Trophoblast cell (in vitro differentiated cells and primary cell): ENCODE measurements around the gene GABRA6.

Source experiments
- DNase-seq, 2 donors: peaks; one replicate each; pipeline ENCODE4 v3.0.0-alpha.2; 2016
- H2AFZ ChIP-seq: 2 replicates; pipeline ENCODE4 v1.6.1; 2013; ENCODE audit warnings: low read length, moderate library complexity, mild to moderate bottlenecking; ENCODE audit not compliant: insufficient read depth, poor library complexity
- H2AK5ac ChIP-seq: 2 replicates; pipeline ENCODE4 v1.6.1; 2013; ENCODE audit warnings: mild to moderate bottlenecking, low read length
- H2BK120ac ChIP-seq: 2 replicates; pipeline ENCODE4 v1.6.1; 2013; ENCODE audit warnings: low read length, mild to moderate bottlenecking, moderate library complexity; ENCODE audit not compliant: insufficient read depth, poor library complexity
- H2BK12ac ChIP-seq: 2 replicates; pipeline ENCODE4 v1.6.1; 2013; ENCODE audit warnings: mild to moderate bottlenecking, low read length, moderate library complexity
- H2BK5ac ChIP-seq: 2 replicates; pipeline ENCODE4 v1.6.1; 2013; ENCODE audit warnings: low read length, low read depth, moderate library complexity, mild to moderate bottlenecking; ENCODE audit not compliant: poor library complexity
- H3K14ac ChIP-seq: 2 replicates; pipeline ENCODE4 v1.6.1; 2013; ENCODE audit warnings: mild to moderate bottlenecking, low read length
- H3K18ac ChIP-seq: 2 replicates; pipeline ENCODE4 v1.6.1; 2013; ENCODE audit warnings: mild to moderate bottlenecking, low read length
- H3K23ac ChIP-seq: 2 replicates; pipeline ENCODE4 v1.6.1; 2013; ENCODE audit warnings: low read length
- H3K27ac ChIP-seq: 2 replicates; pipeline ENCODE4 v1.5.1; 2013; ENCODE audit warnings: low read depth, mild to moderate bottlenecking, inconsistent platforms, low read length, moderate library complexity
- H3K27me3 ChIP-seq: 2 replicates; pipeline ENCODE4 v1.6.1; 2013; ENCODE audit warnings: inconsistent platforms, mild to moderate bottlenecking, low read length, moderate library complexity; ENCODE audit not compliant: insufficient read depth
- H3K36me3 ChIP-seq, 2 experiments: 1 replicate in 1 of 2; 2 replicates in 1 of 2; pipeline ENCODE4 v1.6.1; 2013; ENCODE audit warnings: low read length in 2 of 2, mild to moderate bottlenecking in 2 of 2, moderate library complexity in 1 of 2; ENCODE audit not compliant: insufficient read depth in 2 of 2, control insufficient read depth in 1 of 2
- H3K4ac ChIP-seq: 2 replicates; pipeline ENCODE4 v1.6.1; 2013; ENCODE audit warnings: low read depth, mild to moderate bottlenecking, low read length, moderate library complexity
- H3K4me1 ChIP-seq, 2 experiments: 1 replicate in 1 of 2; 2 replicates in 1 of 2; pipeline ENCODE4 v1.6.1; 2013; ENCODE audit warnings: low read length in 2 of 2, mild to moderate bottlenecking in 2 of 2, moderate library complexity in 1 of 2; ENCODE audit not compliant: insufficient read depth in 2 of 2, control insufficient read depth in 1 of 2
- H3K4me2 ChIP-seq: 2 replicates; pipeline ENCODE4 v1.6.1; 2013; ENCODE audit warnings: inconsistent platforms, mild to moderate bottlenecking, low read length, moderate library complexity
- H3K4me3 ChIP-seq: 2 replicates; pipeline ENCODE4 v1.5.1; 2013; ENCODE audit warnings: mild to moderate bottlenecking, low read depth, low read length, inconsistent platforms
- H3K79me1 ChIP-seq: one replicate; pipeline ENCODE4 v1.6.1; 2013; ENCODE audit warnings: low read length
- H3K79me2 ChIP-seq: 2 replicates; pipeline ENCODE4 v1.6.1; 2013; ENCODE audit warnings: low read length, mild to moderate bottlenecking; ENCODE audit not compliant: control insufficient read depth, insufficient read depth, poor library complexity
- H3K9ac ChIP-seq: 2 replicates; pipeline ENCODE4 v1.6.1; 2013; ENCODE audit warnings: mild to moderate bottlenecking, low read length
- H3K9me3 ChIP-seq: 2 replicates; pipeline ENCODE4 v1.6.1; 2013; ENCODE audit warnings: low read depth, mild to moderate bottlenecking, control low read depth, inconsistent platforms, low read length; ENCODE audit not compliant: insufficient read depth
- H4K12ac ChIP-seq: 2 replicates; pipeline ENCODE4 v1.6.1; 2013; ENCODE audit warnings: low read depth, mild to moderate bottlenecking, low read length, moderate library complexity
- H4K8ac ChIP-seq: 2 replicates; pipeline ENCODE4 v1.6.1; 2013; ENCODE audit warnings: low read depth, mild to moderate bottlenecking, low read length, moderate library complexity
- H4K91ac ChIP-seq: one replicate; pipeline ENCODE4 v1.6.1; 2013; ENCODE audit warnings: low read depth, mild to moderate bottlenecking, low read length, moderate library complexity
- WGBS: extraction: QIAGEN DNeasy Blood & Tissue Kit; methylation state at CpG from one replicate; pipeline ENCODE4 v1.1.7; 2013; ENCODE audit warnings: missing lambda C conversion rate; ENCODE audit not compliant: insufficient read length, insufficient coverage; ENCODE audit errors: extremely low coverage; 5-methylcytosine and 5-hydroxymethylcytosine counted together

GABRA6 gene

DNA sequence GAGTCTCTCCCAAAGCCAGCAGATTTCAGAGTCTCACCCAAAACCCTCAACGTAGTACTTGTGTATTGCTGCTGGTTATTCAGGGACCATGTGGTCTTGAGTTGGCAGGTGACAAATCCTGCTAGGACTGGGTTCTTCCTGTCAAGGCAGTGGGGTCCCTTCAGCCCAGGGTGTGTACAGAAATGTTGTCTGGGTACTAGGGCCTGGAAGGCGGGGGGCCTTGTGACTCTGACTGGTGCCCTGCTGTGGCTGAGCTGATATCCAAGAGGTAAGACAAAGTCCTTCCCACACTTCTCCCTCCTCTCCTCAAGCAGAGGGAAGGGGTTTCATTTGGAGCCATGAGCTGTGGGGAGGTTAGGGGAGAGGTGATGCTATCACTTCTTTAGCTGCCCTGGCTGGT, 58.8 kb downstream of the GABRA6 start:
- Histone ChIP-seq H3K79me2 (no peaks in the 10 kb centered on the region), H3K4me2 (no peak overlapping the region), H2BK5ac (no peak overlapping the region), H3K27ac (no peak overlapping the region), H3K4me1 (no peaks in the 10 kb centered on the region), H4K12ac (no peak overlapping the region), H2AFZ (no peak overlapping the region), H3K9me3 (no peaks in the 10 kb centered on the region), H3K14ac (no peak overlapping the region), H4K91ac (no peak overlapping the region), H3K9ac (no peak overlapping the region), H3K4me3 (no peak overlapping the region), H3K36me3 (no peaks in the 10 kb centered on the region), H2BK12ac (no peak overlapping the region), H2AK5ac (no peak overlapping the region), H2BK120ac (no peak overlapping the region), H3K4ac (no peak overlapping the region), H3K23ac (no peak overlapping the region), H4K8ac (no peak overlapping the region), H3K18ac (no peak overlapping the region), H3K79me1 (no peaks in the 10 kb centered on the region), H3K27me3 (no peaks in the 10 kb centered on the region)
- WGBS = no CpG with 5 or more reads among the region's 2 CpGs
- no peak for DNase-seq

DNA sequence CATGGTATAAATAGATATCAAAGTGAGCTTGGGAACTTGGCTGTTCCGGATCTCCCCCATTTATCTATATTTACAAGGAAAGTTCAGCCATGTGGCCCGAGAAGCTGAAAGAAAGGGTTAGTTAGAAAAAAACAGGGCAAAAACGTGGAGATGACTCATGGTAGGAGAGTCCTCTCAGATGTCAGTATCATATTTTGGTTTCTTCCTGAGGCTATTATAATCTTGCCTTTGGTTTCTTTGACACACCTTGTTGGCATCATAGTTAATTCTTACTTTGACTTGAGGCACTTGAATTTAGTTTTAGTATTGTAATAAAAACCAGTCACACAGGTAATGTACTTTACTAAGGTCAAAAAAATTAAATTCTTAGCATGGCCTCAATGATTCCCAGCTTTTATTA, 59.9 kb downstream of the GABRA6 start:
- no peak overlapping the region for H3K23ac ChIP-seq
- no peak overlapping the region for H4K8ac ChIP-seq
- H3K4me1 ChIP-seq = no peaks in the 10 kb centered on the region
- no peaks in the 10 kb centered on the region for H3K27me3 ChIP-seq
- H2AK5ac ChIP-seq = no peak overlapping the region
- no peak overlapping the region for H3K4ac ChIP-seq
- no peaks in the 10 kb centered on the region for H3K36me3 ChIP-seq
- no peaks in the 10 kb centered on the region for H3K79me1 ChIP-seq
- H3K79me2 ChIP-seq = no peaks in the 10 kb centered on the region
- no peak overlapping the region for H3K27ac ChIP-seq
- H2BK12ac ChIP-seq = no peak overlapping the region
- no peak overlapping the region for H2AFZ ChIP-seq
- H3K4me2 ChIP-seq = no peak overlapping the region
- H3K9ac ChIP-seq = no peak overlapping the region
- H3K18ac ChIP-seq = no peak overlapping the region
- no peak overlapping the region for H4K12ac ChIP-seq
- H2BK120ac ChIP-seq = no peak overlapping the region
- no peak overlapping the region for H4K91ac ChIP-seq
- DNase-seq = no peak
- H2BK5ac ChIP-seq = no peak overlapping the region
- no peak overlapping the region for H3K14ac ChIP-seq
- no peak overlapping the region for H3K4me3 ChIP-seq
- no CpG with 5 or more reads among the region's 3 CpGs for WGBS
- no peaks in the 10 kb centered on the region for H3K9me3 ChIP-seq

DNA sequence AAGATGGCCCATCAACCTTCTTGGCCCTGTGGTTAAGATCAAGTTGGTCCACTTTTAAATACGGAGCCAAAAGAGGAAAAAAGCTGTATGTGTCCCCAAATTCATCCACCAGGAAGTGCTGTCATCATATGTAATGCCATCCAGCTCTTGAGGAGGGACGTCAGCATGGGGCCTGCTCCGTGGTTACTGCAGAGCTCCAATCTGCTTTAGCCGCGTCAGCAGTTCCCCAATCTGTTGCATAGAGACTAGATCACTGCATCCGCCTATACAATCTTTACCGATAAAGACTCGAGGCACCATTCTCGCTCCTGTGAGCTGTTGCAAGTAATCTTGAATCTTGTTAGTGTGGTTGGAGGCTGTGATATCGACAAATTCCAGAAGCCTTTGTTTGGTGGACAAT, 65.7 kb downstream of the GABRA6 start:
- no peak overlapping the region for H3K23ac ChIP-seq
- H3K4me3 ChIP-seq = no peak overlapping the region

More for the DNA sequence above, 65.7 kb downstream of the GABRA6 start:
- no peak overlapping the region for H4K91ac ChIP-seq
- no peak overlapping the region for H2AFZ ChIP-seq
- no peaks in the 10 kb centered on the region for H3K27me3 ChIP-seq
- H3K4me1 ChIP-seq = no peaks in the 10 kb centered on the region
- no peak for DNase-seq
- no peak overlapping the region for H3K4ac ChIP-seq
- no peak overlapping the region for H2BK5ac ChIP-seq
- no peak overlapping the region for H3K18ac ChIP-seq
- WGBS = no CpG with 5 or more reads among the region's 10 CpGs
- H3K79me1 ChIP-seq = no peaks in the 10 kb centered on the region
- no peaks in the 10 kb centered on the region for H3K9me3 ChIP-seq
- H4K12ac ChIP-seq = no peak overlapping the region
- no peak overlapping the region for H4K8ac ChIP-seq
- H2BK120ac ChIP-seq = no peak overlapping the region
- H3K27ac ChIP-seq = no peak overlapping the region
- H3K36me3 ChIP-seq = no peaks in the 10 kb centered on the region
- H3K14ac ChIP-seq = no peak overlapping the region
- H3K79me2 ChIP-seq = no peaks in the 10 kb centered on the region
- H3K9ac ChIP-seq = no peak overlapping the region
- no peak overlapping the region for H2BK12ac ChIP-seq
- no peak overlapping the region for H3K4me2 ChIP-seq
- H2AK5ac ChIP-seq = no peak overlapping the region
